T-helper 22 cell (primary cell): ENCODE data around the gene BLM.
"Not testable (repeated sequence)": the region's sequence is repeated elsewhere in the genome, so short reads cannot be mapped to it uniquely, and the experiment has no call there.

Experiments
- DNase-seq: peaks from one replicate; pipeline ENCODE4 v3.0.0-alpha.2; 2020; ENCODE audit warnings: low read depth

The BLM gene

DNA sequence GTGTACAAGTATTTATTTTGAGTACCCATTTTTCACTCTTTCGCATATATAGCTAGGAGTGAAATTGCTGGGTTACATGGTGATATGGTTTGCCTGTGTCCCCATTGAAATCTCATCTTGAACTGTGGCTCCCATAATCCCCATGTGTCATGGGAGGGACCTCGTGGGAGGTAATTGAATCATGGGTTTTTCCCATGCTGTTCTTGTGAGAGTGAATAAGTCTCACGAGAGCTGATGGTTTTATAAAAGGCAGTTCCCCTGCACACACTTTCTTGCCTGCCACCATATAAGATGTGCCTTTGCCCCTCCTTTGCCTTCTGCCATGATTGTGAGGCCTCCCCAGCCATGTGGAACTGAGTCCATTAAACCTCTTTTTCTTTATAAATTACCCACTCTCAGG is 23.4 kb downstream of the BLM start:
- not testable (repeated sequence) for DNase-seq

DNA sequence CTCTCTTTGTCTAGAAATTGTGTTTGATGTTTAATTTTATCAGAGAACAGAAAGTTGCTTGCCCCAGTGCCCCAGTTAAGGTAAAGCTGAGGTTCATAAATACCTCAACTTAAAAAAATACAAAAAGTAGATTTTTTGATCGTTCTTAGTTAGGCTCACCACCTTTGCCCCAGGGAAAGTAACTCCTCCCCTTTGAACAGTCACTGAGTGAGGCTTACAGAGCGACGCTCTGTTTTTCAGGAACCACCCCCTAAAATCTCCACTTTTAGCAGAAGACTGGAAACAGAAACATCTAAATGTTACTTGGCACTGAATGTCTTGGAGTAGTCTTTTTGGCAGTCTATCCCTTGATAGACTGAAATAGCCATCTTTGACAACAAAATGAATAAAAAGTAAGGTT is 24.9 kb downstream of the BLM start:
- no peak for DNase-seq

DNA sequence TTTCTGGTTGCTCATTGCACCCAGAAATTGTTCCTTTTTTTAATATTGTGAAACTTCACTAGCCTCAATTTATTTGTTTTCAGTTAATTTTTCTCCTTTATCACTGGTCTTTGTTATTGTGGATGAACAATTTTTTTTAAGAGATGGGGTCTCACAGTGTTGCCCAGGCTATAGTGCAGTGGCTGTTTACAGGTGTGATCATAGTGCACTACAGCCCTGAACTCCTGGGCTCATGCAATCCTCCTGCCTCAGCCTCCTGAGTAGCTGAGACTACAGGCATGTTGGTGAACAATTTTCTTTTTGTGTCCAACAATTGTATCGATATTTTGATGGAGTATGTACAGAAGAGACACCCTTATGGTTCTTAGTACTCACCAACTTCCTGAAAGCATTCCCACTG is 26.3 kb downstream of the BLM start:
- no peak for DNase-seq

DNA sequence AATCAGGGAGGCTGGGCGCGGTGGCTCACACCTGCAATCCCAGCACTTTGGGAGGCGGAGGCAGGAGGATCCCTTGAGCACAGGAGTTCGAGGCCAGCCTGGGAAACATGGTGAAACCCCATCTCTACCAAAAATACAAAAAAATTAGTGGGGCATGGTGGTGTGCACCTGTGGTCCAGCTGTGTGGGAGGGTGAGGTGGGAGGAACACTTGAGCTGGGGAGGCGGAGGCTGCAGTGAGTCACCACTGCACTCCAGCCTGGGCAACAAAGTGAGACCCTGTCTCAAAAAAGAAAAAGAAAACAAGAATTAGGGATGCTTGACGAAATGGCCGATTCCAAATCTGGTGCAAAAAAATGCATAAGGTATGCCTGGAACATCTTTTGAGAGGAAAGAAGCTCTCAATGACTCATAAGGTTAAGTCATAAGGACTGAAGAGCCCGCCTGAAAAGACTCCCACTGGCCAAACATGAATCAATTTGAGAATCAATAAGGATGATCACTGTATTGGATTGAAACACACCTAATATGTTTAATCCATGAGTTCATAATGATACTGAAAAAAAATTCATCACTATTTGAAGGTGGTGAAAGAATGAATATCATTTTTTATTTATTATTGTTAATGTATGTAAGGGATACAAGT is 27.7 kb downstream of the BLM start:
- DNase-seq: no peak

DNA sequence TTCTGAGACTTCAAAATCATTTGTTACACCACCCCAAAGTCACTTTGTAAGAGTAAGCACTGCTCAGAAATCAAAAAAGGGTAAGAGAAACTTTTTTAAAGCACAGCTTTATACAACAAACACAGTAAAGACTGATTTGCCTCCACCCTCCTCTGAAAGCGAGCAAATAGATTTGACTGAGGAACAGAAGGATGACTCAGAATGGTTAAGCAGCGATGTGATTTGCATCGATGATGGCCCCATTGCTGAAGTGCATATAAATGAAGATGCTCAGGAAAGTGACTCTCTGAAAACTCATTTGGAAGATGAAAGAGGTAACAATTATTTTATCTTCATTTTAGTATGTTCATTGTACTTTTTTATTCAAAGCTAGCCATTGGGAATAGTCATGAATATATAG is 32.6 kb downstream of the BLM start:
- DNase-seq: no peak

DNA sequence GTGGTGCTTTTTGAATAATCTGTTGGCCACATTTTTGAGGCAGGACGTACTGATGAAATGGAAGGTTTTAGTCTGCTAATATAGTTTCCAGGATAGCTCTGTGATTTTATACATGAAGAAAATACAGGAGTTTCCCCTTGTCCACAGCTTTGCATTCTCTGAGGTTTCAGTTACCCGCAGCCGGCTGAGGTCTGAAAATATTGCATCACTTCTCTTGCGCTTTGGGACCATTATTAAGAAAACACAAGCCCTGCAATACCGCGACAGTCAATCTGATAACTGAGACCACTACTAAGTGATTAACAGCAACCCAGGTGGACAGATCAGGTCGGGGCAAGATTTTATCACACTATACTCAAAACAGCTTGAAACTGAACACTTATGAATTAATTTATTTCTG is 33.0 kb downstream of the BLM start:
- peak; percentile 1 for DNase-seq

DNA sequence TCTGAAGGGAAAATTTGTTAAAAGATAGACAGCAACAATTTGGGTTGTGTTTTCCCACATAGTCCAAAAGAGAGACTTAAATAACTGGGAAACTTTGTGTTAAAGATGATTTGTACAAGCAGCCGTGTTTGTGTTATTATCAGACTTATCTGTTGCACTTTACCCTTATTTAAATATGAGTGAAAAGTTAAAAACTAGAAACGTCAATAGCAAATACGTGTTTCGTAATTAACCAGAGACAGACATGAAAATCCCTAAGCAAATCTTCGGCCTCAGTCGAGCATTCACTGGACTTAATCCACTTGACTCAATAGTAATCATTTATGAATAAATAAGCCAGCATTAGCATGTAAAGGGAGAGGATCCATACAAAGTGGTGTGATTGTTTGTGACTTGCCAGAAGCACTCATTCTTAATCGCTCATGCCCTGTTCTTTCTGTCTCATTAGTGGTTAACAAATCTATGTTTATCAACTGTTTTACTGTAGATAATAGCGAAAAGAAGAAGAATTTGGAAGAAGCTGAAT is 34.2 kb downstream of the BLM start:
- no peak for DNase-seq

DNA sequence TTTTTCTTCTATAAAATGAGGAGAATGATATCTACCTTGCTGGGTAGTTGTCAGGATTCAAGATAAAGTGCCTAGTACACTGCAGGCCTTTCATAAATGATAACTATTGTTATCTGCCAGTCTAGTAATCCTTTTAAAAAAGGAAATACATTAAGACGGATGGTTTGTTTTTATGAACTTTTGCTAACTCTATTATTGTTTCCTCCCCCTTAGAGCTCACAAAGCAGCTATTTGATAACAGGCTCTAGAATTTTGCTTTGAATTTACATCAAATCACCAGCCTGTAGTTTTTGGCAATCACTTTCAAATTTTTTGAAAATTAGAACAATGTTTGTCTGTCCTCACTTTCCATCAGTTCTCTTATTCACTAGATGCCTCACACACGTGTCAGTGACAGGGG is 39.8 kb downstream of the BLM start:
- no peak for DNase-seq

DNA sequence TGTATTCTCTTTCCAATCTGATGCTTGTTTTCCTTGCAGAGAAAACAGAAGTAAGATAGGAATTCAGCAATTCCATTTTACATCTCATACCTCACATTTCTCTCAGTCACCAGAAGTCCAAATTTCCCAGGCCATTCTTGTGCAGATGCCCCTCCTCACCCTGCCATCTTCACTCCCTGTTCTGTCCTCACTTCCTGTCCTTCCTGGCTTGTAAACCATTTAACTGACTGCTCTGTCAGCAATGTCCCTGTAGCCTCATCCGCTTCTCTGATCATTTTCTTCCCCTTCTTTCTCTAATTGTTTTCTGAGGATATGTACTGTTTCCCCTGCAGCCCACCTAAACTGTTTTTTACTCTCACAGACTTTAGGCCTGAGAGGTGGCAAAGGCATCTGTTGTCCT is 40.3 kb downstream of the BLM start:
- DNase-seq: no peak

DNA sequence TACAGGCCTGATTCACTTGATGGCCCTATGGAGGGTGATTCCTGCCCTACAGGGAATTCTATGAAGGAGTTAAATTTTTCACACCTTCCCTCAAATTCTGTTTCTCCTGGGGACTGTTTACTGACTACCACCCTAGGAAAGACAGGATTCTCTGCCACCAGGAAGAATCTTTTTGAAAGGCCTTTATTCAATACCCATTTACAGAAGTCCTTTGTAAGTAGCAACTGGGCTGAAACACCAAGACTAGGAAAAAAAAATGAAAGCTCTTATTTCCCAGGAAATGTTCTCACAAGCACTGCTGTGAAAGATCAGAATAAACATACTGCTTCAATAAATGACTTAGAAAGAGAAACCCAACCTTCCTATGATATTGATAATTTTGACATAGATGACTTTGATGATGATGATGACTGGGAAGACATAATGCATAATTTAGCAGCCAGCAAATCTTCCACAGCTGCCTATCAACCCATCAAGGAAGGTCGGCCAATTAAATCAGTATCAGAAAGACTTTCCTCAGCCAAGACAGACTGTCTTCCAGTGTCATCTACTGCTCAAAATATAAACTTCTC is 43.6 kb downstream of the BLM start:
- no peak for DNase-seq

DNA sequence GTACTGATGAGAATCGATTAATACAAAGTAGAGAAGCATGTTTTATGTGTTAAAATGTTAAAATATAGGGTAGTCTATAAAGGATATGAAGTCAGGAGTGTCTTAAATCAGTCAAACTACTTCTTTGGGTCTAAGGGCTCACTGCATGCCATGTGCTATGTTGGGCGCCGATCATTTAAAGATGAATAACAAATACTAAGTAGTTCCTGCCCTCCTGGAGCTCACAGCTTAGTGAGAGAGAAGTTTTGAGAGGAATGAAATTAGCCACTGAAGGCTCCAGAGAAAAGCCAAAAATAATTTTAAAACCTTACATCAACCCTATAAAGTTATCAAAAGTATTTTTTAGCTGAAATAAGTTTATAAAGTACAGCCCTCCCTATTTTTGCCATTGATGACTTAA is 44.5 kb downstream of the BLM start:
- DNase-seq: no peak

DNA sequence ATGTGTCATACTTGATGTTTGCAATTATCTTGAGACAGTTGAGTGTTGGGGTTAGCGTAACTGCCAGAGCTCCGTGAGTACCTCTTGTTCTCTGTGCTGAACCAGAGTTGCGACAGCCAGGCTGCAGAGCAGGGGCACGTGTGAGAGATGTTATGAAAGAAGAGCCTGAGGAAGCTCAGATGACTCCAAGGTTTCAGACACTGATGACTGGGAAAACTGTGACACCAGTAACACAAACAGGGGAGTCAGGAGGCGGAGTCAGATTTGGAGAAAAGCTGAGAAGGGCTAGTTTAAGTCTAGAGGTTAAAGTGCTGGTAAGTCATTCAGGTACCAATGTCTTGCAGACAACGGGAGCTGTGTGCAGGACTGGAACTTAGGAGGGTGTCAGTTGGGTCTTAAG is 45.0 kb downstream of the BLM start:
- no peak for DNase-seq

DNA sequence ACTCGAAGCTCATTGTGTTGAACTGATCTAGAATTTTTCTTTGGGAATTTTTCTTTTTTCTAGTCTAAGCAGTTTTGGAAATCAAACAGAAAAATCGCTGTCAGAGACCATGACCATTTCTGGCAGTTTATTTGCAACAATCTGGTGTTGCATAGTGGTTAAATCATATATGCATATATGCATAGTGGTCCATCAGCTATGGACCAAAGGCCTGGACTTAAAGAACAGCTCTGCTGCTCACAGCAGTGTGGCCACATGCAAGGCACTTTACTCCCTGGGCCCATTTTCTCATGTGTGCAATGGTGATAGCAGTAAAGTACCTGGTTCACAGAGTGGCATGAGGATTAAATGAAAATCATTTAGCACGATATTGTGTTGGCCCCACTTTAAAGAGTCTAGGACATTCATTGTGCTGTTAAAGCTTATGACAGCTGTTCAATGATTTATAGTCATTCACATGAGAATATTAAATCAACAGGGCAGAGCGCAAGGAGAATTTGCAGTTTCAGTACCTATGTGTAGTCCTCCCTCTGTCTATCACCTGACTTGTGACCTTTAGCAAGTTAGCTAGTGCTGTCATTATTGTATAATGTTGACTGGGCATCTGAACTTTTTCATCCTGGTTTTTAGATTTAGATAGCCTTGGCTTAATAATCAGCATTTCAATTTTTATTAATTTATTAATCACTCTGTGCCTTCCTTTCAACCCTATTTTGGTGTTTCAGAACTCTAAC is 46.4 kb downstream of the BLM start:
- no peak for DNase-seq

DNA sequence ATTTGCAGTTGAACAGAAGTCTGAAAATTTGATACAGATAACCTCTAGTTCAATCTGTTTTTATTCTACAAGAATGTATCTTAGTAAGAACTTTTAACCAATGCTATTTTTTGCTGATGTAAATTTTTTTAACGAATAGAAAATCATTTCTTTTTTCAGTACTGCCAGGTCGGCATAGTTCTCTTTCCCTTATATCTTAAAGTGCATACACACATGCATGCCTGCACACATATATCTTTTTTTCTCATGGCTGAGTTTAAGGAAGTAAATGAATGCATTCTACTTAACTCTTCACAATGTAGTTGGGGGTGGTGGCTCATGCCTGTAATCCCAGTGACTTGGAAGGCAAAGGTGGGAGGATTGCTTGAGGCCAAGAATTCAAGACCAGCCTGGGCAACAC is 48.4 kb downstream of the BLM start:
- no peak for DNase-seq

DNA sequence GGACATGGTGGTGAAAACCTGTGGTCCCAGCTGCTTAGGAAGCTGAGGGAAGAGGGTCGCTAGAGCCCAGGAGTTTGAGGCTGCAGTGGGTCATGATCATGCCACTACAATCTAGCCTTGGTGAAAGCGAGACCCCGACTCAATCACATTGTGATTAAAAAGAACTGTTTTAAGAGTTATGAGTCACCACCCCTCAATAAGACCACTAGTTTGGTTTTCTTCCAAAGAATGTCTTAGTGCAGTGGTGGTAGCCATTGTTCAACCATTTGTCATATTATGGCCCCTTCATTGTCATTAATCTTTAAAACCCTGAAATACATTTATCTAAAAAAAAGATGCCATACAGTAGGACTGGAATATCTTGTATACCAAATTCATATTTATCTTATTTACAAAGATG is 48.8 kb downstream of the BLM start:
- no peak for DNase-seq

DNA sequence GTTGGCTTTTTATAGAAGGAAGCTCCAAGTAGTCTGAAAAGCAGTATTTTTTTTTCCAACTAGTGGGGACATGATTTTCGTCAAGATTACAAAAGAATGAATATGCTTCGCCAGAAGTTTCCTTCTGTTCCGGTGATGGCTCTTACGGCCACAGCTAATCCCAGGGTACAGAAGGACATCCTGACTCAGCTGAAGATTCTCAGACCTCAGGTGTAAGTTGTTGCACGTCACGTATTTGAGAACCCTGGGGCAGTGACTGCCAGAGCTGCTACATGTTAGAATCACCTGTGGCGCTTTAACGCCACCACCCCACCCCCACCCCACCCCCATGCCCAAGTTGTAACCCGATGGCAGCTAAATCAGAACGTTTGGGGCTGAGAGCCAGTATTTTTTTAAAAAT is 52.2 kb downstream of the BLM start:
- no peak for DNase-seq

DNA sequence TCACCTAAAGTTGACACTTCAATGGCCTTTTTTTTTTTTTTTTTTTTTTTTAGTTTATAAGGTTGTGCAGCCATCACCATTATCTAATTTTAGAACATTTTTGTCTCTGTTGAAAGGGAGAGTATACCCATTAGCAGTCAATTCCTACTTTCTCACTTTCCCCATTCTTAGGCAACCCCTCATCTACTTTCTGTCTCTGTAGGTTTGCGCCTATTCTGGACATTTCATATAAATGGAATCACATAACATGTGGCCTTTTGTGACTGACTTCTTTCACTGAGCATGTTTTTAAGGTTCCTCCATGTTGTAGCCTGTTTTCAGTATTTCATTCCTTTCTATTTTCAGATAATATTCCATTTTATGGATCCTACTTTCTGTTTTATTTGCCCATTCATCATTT is 56.3 kb downstream of the BLM start:
- no peak for DNase-seq

DNA sequence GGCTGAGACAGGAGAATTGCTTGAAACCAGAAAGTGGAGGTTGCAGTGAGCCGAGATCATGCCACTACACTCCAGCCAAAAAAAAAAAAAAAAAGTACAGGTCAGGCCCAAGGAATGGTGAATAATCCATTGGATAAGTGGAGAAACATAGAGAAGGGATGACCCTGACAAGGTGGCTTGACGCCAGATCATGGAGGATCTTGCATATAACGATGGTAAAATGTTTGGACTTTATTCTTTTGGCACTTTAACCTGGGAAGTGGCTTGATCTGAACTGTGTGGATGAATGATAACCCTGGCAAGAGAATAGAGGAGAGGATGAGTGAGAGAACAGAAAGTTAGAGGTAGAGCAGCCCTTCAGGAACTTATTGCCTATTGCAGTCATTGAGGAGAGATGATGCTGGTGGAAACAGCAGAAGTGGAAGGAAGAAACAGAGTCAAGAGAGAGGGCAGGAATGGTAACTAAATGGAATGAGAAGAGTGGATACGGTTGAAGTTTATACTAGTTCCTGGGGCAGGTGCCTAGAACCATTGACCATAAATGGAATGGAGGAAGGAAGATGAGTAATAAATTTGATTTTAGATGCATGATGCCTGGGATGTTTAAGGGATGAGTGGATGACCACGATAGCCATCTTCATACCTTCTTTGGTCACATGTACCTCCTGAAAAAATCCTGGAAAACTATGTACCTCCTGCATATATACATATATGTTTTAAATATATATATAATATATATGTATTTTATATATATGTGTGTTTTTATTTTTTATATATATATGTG is 57.8 kb downstream of the BLM start:
- no peak for DNase-seq

DNA sequence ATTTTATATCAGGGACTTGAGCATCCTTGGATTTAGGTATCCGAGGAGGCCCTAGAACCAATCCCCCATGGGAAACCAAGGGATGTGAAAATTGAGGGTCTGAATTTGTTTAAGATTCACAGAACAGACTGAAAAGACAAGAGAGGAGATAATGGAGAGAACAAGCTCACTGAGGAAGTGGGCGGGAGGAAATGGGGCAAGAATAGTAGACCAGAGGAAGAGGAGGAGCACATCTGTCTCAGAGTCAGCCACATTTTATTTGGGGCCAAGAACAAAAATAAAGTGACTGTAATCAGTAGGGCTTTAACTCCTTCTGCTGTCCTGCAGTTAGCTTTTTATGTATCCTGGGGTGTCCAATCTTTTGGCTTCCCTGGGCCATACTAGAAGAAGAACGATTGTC is 63.8 kb downstream of the BLM start:
- no peak for DNase-seq

DNA sequence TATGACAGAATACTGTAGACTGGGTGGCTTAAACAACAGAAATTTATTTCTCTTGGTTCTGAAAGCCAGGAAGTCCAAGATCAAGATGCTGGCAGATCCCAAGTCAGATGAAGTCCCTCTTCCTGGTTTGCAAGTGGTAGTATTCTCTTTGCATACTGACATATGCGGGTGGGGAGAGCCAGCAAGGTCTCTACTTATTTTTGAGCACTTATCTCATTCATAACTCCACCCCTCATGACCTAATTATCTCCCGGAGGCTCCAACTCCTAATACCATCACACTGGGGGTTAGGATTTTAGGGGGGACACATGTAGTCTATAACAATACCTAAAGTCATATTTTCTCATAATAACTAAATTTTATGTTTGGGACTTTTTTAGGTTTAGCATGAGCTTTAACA is 65.3 kb downstream of the BLM start:
- no peak for DNase-seq

DNA sequence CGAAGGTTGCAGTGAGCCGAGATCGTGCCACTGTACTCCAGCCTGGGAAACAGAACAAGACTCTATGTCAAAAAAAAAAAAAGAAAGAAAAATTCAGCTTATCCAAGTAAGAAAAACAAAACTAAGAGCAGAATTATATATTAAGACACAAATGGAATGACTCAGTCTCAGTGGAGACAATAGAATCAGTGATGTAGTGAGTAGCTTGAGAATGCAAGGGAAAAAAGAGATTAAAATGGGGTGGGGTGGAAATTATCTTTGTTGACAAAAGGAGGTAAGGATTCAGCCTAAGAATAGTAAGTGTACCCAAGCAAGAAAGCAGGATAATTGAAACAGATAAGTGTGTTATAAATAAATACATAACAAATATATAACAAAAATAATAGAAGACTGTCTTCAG is 70.7 kb downstream of the BLM start:
- no peak for DNase-seq

DNA sequence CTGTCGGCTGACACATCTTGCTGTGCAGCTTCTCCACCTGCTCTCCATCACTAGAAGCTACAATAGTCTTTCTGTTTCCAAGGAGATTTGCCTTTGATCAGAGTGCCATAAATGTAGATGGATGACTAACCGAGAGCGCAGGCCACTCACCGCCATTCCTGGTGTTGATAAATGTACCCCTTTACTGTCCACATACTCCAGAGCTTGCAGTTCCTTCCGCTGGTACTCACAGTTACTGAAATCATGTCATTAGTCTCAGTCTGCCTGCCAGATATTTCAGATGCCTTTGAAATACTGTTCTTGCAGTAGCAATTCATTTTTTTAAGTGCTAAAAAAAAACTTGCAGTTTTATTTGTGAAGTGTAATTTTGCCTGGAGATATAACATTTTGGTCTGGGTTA is 72.3 kb downstream of the BLM start:
- no peak for DNase-seq

DNA sequence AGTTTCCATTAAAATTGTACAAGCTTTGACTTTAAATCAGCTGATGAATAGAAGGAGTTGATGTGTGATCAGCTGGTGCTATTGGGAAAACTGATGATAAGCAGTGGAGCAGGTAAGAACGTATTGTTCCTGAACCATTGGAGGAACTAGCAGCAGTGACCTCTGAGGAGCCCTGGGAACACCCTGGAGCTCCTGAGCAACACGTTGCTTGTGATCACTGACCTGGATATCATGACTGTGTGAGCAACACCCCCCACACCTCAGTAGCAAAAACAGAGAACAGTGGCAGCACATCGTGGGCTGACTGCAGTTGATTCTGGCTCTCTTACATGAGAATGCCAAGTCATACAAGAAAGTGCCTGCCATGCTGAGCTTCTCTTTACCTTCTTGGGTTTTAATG is 72.9 kb downstream of the BLM start:
- DNase-seq: no peak
